Type B pancreatic cell (in vitro differentiated cells): ENCODE data around the gene MRPL55. TPM values are rescaled to one million over a fixed set of nuclear protein-coding genes. Genes with fewer than 3 reads are reported as not detected.

Experiments
- DNase-seq: peaks from one replicate; pipeline ENCODE4 v3.0.0; 2021; ENCODE audit warnings: mixed read lengths; ENCODE audit not compliant: unreplicated experiment; ENCODE audit errors: extremely low spot score
- H3K27ac Mint-ChIP-seq: 2 replicates; pipeline ENCODE4 v1.8.0; 2021; ENCODE audit warnings: mild to moderate bottlenecking, mixed read lengths
- H3K27me3 Mint-ChIP-seq: 2 replicates; pipeline ENCODE4 v1.8.0; 2021; ENCODE audit warnings: mixed read lengths
- H3K36me3 Mint-ChIP-seq: 2 replicates; pipeline ENCODE4 v1.8.0; 2021; ENCODE audit warnings: mixed read lengths
- H3K4me1 Mint-ChIP-seq: one replicate; pipeline ENCODE4 v1.8.0; 2021; ENCODE audit warnings: mixed read lengths; ENCODE audit not compliant: unreplicated experiment
- H3K4me3 Mint-ChIP-seq: 2 replicates; pipeline ENCODE4 v1.8.0; 2021; ENCODE audit warnings: mild to moderate bottlenecking, mixed read lengths
- H3K9me3 Mint-ChIP-seq: 2 replicates; pipeline ENCODE4 v1.8.0; 2021; ENCODE audit warnings: mixed read lengths
- microRNA-seq: library from miRNA; unstranded; fragments of <30 nt; microRNA quantifications from one replicate; pipeline ENCODE4, GENCODE V29; 2020
- total RNA-seq: library from RNA; stranded (reverse); gene quantifications from 2 replicates; pipeline ENCODE4 v1.2.1, GENCODE V29; 2021; ENCODE audit warnings: low replicate concordance
- TF ChIP-seq, protein P1 (sequence below): fragments of 200-600 bp; sonication (generic); conservative IDR thresholded peaks from 2 replicates; pipeline ENCODE4 v1.5.0; 2021; ENCODE audit warnings: antibody characterized with exemption, mild to moderate bottlenecking

Gene MRPL55
- total RNA-seq, 1 donor from 2014 or later: 47.4 TPM

DNA sequence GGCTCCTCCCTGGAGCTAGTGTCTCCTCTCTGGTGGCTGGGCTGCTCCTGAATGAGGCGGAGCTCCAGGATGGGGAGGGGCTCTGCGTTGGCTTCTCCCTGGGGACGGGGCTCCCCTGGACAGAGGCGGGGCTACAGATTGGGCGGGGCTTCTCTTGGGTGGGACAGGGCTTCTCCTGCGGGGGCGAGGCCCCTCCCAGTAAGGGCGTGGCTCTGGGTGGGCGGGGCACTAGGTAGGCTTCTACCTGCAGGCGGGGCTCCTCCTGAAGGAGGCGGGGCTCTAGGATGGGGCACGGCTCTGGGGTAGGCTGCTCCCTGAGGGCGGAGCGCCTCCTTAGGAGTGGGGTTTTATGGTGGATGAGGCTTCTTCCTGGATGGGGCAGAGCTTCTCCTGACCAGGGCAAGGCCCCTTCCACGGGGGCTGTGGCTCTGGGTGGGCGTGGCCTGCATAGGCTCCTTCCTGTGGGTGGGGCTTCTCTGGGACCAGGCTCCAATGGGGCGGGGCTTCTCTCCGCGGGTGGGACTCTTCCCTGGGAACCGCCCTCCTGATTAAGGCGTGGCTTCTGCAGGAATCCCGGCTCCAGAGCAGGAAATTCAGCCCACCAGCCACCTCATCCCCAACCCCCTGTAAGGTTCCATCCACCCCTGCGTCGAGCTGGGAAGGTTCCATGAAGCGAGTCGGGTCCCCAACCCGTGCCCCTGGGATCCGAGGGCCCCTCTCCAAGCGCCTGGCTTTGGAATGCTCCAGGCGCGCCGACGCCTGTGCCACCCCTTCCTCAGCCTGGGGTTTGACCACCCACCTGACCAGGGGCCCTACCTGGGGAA lies 49.3 kb downstream of the MRPL55 start:
- peak; percentile 85 for DNase-seq
- Mint-ChIP-seq H3K9me3 (peaks cover 5% of the 10 kb centered on the region), H3K4me3 (peak overlapping the region; percentile 81), H3K27me3 (peaks cover 59% of the 10 kb centered on the region), H3K27ac (peak overlapping the region; percentile 43), H3K4me1 (no peaks in the 10 kb centered on the region), H3K36me3 (no peaks in the 10 kb centered on the region)
- TF ChIP-seq, protein P1, sequence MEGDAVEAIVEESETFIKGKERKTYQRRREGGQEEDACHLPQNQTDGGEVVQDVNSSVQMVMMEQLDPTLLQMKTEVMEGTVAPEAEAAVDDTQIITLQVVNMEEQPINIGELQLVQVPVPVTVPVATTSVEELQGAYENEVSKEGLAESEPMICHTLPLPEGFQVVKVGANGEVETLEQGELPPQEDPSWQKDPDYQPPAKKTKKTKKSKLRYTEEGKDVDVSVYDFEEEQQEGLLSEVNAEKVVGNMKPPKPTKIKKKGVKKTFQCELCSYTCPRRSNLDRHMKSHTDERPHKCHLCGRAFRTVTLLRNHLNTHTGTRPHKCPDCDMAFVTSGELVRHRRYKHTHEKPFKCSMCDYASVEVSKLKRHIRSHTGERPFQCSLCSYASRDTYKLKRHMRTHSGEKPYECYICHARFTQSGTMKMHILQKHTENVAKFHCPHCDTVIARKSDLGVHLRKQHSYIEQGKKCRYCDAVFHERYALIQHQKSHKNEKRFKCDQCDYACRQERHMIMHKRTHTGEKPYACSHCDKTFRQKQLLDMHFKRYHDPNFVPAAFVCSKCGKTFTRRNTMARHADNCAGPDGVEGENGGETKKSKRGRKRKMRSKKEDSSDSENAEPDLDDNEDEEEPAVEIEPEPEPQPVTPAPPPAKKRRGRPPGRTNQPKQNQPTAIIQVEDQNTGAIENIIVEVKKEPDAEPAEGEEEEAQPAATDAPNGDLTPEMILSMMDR: no peak

DNA sequence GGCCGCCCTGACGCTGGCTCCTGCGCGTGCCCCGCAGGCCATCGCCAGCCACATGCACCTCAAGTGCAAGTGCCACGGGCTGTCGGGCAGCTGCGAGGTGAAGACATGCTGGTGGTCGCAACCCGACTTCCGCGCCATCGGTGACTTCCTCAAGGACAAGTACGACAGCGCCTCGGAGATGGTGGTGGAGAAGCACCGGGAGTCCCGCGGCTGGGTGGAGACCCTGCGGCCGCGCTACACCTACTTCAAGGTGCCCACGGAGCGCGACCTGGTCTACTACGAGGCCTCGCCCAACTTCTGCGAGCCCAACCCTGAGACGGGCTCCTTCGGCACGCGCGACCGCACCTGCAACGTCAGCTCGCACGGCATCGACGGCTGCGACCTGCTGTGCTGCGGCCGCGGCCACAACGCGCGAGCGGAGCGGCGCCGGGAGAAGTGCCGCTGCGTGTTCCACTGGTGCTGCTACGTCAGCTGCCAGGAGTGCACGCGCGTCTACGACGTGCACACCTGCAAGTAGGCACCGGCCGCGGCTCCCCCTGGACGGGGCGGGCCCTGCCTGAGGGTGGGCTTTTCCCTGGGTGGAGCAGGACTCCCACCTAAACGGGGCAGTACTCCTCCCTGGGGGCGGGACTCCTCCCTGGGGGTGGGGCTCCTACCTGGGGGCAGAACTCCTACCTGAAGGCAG lies 50.0 kb downstream of the MRPL55 start:
- peaks cover 5% of the 10 kb centered on the region for H3K9me3 Mint-ChIP-seq
- H3K4me1 Mint-ChIP-seq: no peaks in the 10 kb centered on the region
- no peak for DNase-seq
- H3K27me3 Mint-ChIP-seq: peaks cover 62% of the 10 kb centered on the region
- no peak overlapping the region for H3K27ac Mint-ChIP-seq
- peak overlapping the region; percentile 81 for H3K4me3 Mint-ChIP-seq
- TF ChIP-seq, protein P1: no peak
- no peaks in the 10 kb centered on the region for H3K36me3 Mint-ChIP-seq

DNA sequence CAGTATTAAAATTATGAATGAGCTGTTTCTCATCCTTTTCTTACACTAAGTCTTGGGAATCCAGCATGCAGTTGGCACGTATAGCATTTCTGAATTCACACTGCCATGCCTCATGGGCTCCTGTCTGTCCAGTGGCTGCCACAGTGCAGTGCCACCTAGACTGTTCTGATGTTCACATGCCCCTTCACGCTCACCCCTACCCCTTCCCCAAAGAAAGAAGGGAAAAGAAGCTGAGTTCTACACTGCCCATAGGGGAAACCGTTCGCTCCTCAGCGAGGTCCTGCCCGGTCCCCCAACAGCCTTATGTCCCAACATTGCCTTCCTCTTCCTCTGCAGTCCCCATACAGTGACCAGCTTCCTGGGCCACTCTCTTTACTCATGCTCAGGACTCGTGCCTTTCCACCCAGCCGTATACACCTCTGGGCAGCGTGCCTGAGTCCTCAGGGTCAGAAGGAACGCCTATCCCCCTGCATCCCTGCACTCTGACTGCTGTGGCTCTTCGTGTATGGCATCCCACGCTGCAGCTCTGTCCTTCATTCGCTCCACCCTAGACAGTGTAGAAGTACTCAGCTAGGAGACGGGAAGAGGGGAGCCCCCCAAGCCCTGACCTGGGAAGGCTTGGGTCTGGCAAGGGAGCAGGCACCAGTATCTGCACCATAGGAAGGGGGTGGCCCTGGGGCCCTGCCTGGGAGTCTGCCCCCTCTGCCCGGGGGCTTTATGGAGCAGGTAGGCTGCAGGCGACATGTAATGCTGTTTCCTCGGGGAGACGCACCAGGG lies 50.7 kb downstream of the MRPL55 start:
- peaks cover 5% of the 10 kb centered on the region for H3K9me3 Mint-ChIP-seq
- TF ChIP-seq, protein P1: no peak
- H3K4me3 Mint-ChIP-seq: no peak overlapping the region
- H3K4me1 Mint-ChIP-seq: no peaks in the 10 kb centered on the region
- no peak overlapping the region for H3K27ac Mint-ChIP-seq
- H3K36me3 Mint-ChIP-seq: no peaks in the 10 kb centered on the region
- peaks cover 69% of the 10 kb centered on the region for H3K27me3 Mint-ChIP-seq
- peak; percentile 58 for DNase-seq

Small RNAs within 50 kb of the gene (microRNA-seq; reads per million reads assigned to microRNA genes)
- 5.5 reads per million, percentile 21 among the genes with 10 or more reads in this experiment for gene MIR3620

Other genes starting within 250 kb of the MRPL55 start
- 3.0 and 4.3 TPM in 2 replicates for gene WNT9A, start 161.4 kb downstream of the MRPL55 start, total RNA-seq
- 0.21 and 6.4 TPM in 2 replicates for gene WNT3A, start 102.3 kb downstream of the MRPL55 start, total RNA-seq
- gene ARF1, start 26.6 kb downstream of the MRPL55 start, total RNA-seq: 288 and 401 TPM in 2 replicates
- gene C1orf35, start 6.0 kb downstream of the MRPL55 start, total RNA-seq: 16.9 and 23.3 TPM in 2 replicates
- gene GUK1, start 31.0 kb upstream of the MRPL55 start, total RNA-seq: 133 and 174 TPM in 2 replicates
- 0.76 and 1.3 TPM in 2 replicates for gene GJC2, start 40.6 kb upstream of the MRPL55 start, total RNA-seq
- gene IBA57, start 56.5 kb upstream of the MRPL55 start, total RNA-seq: 9.5 and 10.5 TPM in 2 replicates
- gene OBSCN, start 98.7 kb upstream of the MRPL55 start, total RNA-seq: 17.2 and 48.9 TPM in 2 replicates